Measurements from ENCODE around the gene CFHR1.

The CFHR1 gene

DNA sequence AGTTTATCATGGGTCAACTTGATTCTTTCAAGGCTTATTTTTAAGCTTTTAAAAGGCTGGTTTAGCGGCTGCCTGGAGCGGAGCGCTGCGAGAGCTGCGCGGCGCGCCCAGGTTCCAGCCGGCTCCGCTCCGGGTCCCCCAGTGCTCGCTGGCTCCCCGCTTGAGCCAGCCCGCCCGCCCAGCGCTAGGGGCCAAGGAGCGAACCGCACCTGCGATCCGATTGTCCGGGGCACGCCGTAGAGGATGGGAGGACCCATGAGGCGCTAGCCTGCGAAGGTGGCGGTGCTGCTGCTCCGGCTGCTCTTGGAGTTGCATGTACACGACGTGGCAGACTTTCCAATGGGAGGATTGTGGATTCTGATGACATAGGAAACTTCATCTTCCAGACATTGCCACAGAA, 58.4 kb downstream of the CFHR1 start:
- no peak for DNase-seq (ENCODE audit: low read depth)

All from CMK (cell line).